LNCaP clone FGC (cell line): ENCODE data around the gene ADARB1.

Source experiments
- DNase-seq: peaks from one replicate; pipeline ENCODE4 v3.0.0-alpha.2; 2011; ENCODE audit warnings: low read depth
- H3K4me3 ChIP-seq: 2 replicates; pipeline ENCODE4 v1.5.1; 2011; ENCODE audit warnings: mild to moderate bottlenecking, low read depth, low read length, control low read depth
- TF ChIP-seq, protein P1 (sequence below): IDR thresholded peaks from 2 replicates; pipeline ENCODE4 v1.5.1; 2012; ENCODE audit warnings: mild to moderate bottlenecking; ENCODE audit not compliant: control insufficient read depth, insufficient read depth; ENCODE audit errors: extremely low read depth

ADARB1 gene

DNA sequence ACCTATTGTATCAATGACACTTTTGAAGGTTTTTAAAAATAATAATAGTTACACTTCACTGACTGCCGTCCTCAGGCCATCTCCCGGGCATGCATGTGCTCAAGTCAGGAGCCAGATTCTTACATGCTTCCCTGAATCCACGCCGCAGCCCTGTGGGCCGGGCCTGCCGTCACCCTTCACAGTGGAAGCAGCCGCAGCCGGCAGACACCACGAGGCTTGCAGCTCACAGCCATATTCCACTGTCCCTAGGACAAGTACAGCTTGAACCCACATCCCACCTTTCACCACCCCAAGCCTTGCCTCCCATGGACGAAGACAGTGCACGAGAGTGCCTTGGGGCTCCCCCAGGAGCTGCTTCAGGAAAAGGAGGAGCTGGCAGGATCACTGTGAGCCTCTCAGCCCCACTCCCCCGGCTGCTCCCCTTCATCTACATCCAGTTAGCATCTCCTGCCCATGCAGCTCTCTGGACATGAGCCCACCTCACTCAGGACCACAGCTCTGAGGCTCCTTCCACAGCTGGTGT, 136.1 kb downstream of the ADARB1 start:
- no peak for DNase-seq
- no peak overlapping the region for H3K4me3 ChIP-seq
- TF ChIP-seq, protein P1, sequence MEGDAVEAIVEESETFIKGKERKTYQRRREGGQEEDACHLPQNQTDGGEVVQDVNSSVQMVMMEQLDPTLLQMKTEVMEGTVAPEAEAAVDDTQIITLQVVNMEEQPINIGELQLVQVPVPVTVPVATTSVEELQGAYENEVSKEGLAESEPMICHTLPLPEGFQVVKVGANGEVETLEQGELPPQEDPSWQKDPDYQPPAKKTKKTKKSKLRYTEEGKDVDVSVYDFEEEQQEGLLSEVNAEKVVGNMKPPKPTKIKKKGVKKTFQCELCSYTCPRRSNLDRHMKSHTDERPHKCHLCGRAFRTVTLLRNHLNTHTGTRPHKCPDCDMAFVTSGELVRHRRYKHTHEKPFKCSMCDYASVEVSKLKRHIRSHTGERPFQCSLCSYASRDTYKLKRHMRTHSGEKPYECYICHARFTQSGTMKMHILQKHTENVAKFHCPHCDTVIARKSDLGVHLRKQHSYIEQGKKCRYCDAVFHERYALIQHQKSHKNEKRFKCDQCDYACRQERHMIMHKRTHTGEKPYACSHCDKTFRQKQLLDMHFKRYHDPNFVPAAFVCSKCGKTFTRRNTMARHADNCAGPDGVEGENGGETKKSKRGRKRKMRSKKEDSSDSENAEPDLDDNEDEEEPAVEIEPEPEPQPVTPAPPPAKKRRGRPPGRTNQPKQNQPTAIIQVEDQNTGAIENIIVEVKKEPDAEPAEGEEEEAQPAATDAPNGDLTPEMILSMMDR, result no peak

DNA sequence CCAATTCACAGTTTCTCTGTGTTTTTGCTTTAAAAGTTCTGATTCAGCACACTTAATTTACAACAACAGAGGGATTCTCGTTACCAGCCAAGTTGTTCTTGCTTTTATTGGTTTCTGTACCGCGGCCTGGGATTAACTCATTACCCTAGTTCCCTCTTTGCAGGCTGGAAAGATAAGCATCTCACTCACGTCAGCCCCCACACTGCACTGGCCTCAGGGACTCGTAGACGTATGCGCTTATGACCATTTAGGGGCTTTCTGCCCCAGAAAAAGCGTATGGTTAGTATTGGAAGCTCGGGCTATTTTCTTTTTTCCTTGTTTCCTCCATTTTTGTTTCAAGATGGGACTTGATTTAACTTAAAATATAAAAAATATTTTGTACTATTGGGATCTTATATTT, 137.3 kb downstream of the ADARB1 start:
- H3K4me3 ChIP-seq, result no peak overlapping the region
- TF ChIP-seq, protein P1, result no peak
- DNase-seq, result no peak

DNA sequence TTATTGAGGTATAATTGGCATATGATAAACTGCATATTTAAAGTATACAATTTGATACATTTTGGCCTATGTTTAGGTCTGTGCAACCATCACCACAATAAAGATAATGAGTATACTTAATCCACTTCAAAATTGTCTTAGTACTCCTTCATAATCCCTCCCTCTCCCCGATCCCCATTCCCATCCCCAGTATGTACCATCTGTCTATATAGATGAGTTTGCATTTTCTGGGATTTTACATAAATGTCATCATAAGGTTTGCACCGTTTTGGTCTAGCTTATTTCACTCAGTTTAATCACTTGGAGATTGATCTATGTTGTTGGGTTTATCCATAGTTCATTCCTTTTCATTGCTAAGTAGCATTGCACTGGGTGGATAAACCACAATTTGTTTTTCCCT, 139.0 kb downstream of the ADARB1 start:
- DNase-seq, result no peak
- TF ChIP-seq, protein P1, result no peak

DNA sequence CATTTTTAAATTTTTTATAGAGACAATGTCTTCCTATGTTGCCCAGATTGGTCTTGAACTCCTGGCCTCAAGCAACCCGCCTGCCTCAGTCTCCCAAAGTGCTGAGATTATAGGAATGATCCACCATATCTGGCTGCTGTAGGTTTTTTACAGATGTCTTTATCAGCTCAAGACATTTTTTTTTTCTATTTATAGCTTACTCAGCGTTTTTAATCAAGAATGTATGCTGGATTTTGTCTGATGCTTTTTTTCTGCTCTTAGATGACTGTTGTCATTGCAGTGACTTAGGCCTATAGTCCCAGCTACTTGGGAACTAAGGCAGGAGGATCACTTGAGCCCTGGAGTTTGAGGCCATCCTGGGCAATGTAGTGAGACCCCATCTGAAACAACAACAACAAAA, 140.8 kb downstream of the ADARB1 start:
- TF ChIP-seq, protein P1, result no peak
- DNase-seq, result no peak
- no peak overlapping the region for H3K4me3 ChIP-seq

More for the DNA sequence above, 139.0 kb downstream of the ADARB1 start:
- no peak overlapping the region for H3K4me3 ChIP-seq

DNA sequence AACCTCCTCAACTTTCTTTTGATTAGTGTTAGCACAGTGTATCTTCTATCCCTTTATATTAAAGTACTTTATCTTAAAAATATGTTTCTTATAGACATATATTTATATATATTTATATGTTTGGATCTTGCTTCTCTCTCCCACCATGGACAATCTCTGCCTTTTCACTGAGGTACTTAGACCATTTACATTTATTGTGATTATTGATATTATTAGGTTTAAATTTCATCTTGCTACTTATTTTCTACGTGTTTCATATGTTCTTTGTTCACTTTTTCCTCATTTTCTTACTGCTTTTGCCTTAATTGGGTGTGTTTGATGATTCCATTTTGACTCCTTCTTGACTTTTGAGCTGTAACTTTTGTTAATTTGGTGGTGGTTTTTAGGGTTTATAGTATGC, 142.6 kb downstream of the ADARB1 start:
- DNase-seq, result no peak
- TF ChIP-seq, protein P1, result no peak
- H3K4me3 ChIP-seq, result no peak overlapping the region

DNA sequence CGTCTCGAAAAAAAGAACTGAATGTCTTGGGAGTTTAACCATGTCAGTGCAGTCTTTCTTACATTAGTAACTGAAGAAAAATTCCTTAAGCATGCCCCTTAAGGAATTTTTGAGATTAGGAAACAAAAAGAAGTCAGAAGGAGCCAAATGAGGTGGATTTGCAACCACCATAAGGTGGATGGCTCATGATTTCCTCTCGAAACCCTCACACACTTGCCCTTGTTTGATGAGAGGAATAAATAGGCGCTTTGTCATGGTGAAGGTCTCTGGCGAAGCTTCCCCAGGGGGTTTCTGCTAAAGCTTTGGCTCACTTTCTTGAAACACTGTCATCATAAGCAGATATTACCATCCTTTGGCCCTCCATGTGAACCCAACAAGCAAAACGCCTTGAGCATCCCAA, 145.1 kb downstream of the ADARB1 start:
- no peak for DNase-seq
- H3K4me3 ChIP-seq, result no peak overlapping the region
- TF ChIP-seq, protein P1, result no peak

DNA sequence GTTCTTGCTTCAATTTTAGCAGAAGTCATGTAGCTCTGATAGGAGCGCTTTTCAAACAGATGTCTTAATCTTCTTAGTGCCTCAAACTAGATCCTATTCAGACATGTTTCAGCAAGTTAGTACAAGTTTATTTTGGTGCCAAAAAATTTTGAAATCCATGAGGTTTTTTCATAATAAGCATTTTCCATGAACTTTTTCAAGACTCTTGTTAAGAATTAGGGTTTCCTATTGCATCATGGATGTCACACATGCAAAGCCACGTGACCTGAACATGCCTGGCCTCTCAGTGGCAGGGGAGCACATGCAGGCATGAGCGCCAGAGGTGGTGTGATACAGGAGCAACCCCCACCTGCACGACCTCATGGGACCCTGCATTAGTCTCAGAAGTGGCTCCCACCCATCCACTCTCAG, 145.7 kb downstream of the ADARB1 start:
- DNase-seq, result no peak

More for the DNA sequence above, 145.7 kb downstream of the ADARB1 start:
- H3K4me3 ChIP-seq, result no peak overlapping the region
- TF ChIP-seq, protein P1, result no peak
